A549 (cell line): ENCODE measurements around the gene SH3PXD2A.

ENCODE experiments used
- BHLHE40 ChIP-seq: IDR thresholded peaks from 2 replicates; pipeline ENCODE4 v1.6.1; 2012; ENCODE audit warnings: low read depth, low read length, inconsistent platforms
- EHMT2 ChIP-seq: fragments of 200-600 bp; sonication (generic); IDR thresholded peaks from 2 replicates; pipeline ENCODE4 v1.6.1; 2016; ENCODE audit warnings: antibody characterized with exemption, low read depth, mild to moderate bottlenecking, moderate library complexity
- ESRRA ChIP-seq: fragments of 150-350 bp; IDR thresholded peaks from 2 replicates; pipeline ENCODE4 v1.6.1; 2014; ENCODE audit warnings: mild to moderate bottlenecking, low read length, borderline replicate concordance
- JUN ChIP-seq, 2 experiments: fragments of >200 bp; sonication (Bioruptor Twin); formaldehyde crosslinking; IDR thresholded peaks; 2 replicates in 1 of 2; 3 replicates in 1 of 2; pipeline ENCODE4 v1.6.1; 2016 to 2017
- POLR2A ChIP-seq: IDR thresholded peaks from 2 replicates; pipeline ENCODE4 v1.6.1; 2012; ENCODE audit warnings: mild to moderate bottlenecking, low read length
- POLR2AphosphoS2 ChIP-seq: conservative IDR thresholded peaks from 2 replicates; pipeline ENCODE4 v1.6.1; 2012; ENCODE audit warnings: low read length, improper control_type of control experiment, inconsistent platforms
- RFX5 ChIP-seq: fragments of 450-650 bp; IDR thresholded peaks from 2 replicates; pipeline ENCODE4 v1.7.1; 2014; ENCODE audit warnings: antibody characterized with exemption, mild to moderate bottlenecking, moderate library complexity
- TP53 ChIP-seq: fragments of 250-450 bp; sonication (Bioruptor Pico); IDR thresholded peaks from 2 replicates; pipeline ENCODE4 v1.5.0; 2021; ENCODE audit warnings: mild to moderate bottlenecking, moderate library complexity
- ZC3H11A ChIP-seq: fragments of 450-650 bp; IDR thresholded peaks from 2 replicates; pipeline ENCODE4 v1.6.1; 2014; ENCODE audit warnings: antibody characterized with exemption, mild to moderate bottlenecking
- TF ChIP-seq, protein P1 (sequence below): fragments of >200 bp; sonication (Bioruptor Twin); formaldehyde crosslinking; IDR thresholded peaks from 3 replicates; pipeline ENCODE4 v1.5.1; 2016
- TF ChIP-seq, protein P2 (sequence below): fragments of 150-350 bp; IDR thresholded peaks from 2 replicates; pipeline ENCODE4 v1.6.1; 2014; ENCODE audit warnings: low read depth, mild to moderate bottlenecking, low read length
- TF ChIP-seq, protein P3 (sequence below): fragments of 200-600 bp; sonication (generic); IDR thresholded peaks from 2 replicates; pipeline ENCODE4 v1.6.1; 2016; ENCODE audit warnings: antibody characterized with exemption, mild to moderate bottlenecking, moderate library complexity

DNA sequence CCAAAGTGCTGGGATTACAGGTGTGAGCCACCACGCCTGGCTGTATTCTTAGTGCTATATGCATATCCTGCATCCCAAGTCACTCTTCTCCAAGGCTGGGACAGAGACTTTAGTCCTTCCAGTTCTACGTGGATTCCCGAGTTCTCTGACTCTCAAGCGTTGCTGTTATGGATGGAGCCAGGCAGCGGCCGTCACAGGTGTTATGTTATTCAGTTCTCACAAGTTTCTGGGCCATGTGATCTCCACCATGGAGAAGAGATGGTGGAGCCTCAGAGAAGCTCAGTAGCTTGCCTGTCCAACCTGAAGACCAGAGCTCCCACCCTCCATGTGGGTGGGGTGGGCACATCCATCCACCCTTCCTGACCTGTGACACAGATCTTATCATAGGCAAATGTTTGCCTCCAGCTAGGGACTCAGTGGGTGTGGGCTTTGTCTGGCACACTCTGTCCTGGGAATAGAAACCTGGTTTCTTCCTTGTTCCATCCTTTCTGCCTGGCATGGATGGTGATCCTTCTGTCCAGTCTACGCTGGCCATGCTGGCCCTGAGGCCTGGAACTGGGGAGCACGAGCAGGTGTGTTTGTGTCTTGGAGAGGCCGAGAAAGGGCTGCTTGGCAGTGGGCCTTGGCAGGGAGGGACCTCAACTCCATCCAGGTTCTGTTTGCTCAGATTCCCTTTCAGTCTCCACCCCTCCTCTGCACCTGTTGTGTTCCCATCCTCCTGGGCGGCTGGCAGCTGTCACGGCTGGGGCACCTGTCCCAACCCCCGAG lies 306.6 kb downstream of the SH3PXD2A start:
- TF ChIP-seq, protein P1, sequence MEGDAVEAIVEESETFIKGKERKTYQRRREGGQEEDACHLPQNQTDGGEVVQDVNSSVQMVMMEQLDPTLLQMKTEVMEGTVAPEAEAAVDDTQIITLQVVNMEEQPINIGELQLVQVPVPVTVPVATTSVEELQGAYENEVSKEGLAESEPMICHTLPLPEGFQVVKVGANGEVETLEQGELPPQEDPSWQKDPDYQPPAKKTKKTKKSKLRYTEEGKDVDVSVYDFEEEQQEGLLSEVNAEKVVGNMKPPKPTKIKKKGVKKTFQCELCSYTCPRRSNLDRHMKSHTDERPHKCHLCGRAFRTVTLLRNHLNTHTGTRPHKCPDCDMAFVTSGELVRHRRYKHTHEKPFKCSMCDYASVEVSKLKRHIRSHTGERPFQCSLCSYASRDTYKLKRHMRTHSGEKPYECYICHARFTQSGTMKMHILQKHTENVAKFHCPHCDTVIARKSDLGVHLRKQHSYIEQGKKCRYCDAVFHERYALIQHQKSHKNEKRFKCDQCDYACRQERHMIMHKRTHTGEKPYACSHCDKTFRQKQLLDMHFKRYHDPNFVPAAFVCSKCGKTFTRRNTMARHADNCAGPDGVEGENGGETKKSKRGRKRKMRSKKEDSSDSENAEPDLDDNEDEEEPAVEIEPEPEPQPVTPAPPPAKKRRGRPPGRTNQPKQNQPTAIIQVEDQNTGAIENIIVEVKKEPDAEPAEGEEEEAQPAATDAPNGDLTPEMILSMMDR, result no peak
- TF ChIP-seq ZC3H11A (no peak), BHLHE40 (no peak), EHMT2 (no peak), RFX5 (no peak), TP53 (CRISPR knock-in tag) (no peak), JUN (IDR thresholded peaks at IDR 0.05) (no peak), ESRRA (no peak), POLR2AphosphoS2 (no peak), POLR2A (no peak)
- TF ChIP-seq, protein P2, sequence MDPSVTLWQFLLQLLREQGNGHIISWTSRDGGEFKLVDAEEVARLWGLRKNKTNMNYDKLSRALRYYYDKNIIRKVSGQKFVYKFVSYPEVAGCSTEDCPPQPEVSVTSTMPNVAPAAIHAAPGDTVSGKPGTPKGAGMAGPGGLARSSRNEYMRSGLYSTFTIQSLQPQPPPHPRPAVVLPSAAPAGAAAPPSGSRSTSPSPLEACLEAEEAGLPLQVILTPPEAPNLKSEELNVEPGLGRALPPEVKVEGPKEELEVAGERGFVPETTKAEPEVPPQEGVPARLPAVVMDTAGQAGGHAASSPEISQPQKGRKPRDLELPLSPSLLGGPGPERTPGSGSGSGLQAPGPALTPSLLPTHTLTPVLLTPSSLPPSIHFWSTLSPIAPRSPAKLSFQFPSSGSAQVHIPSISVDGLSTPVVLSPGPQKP, result no peak
- TF ChIP-seq, protein P3, sequence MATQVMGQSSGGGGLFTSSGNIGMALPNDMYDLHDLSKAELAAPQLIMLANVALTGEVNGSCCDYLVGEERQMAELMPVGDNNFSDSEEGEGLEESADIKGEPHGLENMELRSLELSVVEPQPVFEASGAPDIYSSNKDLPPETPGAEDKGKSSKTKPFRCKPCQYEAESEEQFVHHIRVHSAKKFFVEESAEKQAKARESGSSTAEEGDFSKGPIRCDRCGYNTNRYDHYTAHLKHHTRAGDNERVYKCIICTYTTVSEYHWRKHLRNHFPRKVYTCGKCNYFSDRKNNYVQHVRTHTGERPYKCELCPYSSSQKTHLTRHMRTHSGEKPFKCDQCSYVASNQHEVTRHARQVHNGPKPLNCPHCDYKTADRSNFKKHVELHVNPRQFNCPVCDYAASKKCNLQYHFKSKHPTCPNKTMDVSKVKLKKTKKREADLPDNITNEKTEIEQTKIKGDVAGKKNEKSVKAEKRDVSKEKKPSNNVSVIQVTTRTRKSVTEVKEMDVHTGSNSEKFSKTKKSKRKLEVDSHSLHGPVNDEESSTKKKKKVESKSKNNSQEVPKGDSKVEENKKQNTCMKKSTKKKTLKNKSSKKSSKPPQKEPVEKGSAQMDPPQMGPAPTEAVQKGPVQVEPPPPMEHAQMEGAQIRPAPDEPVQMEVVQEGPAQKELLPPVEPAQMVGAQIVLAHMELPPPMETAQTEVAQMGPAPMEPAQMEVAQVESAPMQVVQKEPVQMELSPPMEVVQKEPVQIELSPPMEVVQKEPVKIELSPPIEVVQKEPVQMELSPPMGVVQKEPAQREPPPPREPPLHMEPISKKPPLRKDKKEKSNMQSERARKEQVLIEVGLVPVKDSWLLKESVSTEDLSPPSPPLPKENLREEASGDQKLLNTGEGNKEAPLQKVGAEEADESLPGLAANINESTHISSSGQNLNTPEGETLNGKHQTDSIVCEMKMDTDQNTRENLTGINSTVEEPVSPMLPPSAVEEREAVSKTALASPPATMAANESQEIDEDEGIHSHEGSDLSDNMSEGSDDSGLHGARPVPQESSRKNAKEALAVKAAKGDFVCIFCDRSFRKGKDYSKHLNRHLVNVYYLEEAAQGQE, result no peak
